ENCODE data around the gene SLC24A1. TPM values are rescaled to one million over a fixed set of nuclear protein-coding genes. Genes with fewer than 3 reads are reported as not detected.

SLC24A1 gene
- total and polyA plus RNA-seq, 12 donors, result 3.3 to 15.8 (median 8.9) TPM

- 61 to 79% (median 71%) methylated on average over 4 to 5 of the region's 5 CpGs for WGBS, 4 donors
- DNase-seq, result no peak
- Histone ChIP-seq H3K36me3 (replicated peaks in 1 of 2) (no peaks in the 10 kb centered on the region), H3K27me3 (no peaks in the 10 kb centered on the region), H3K4me3 (no peak overlapping the region), H3K9me3 (replicated peaks in 1 of 3) (no peaks in the 10 kb centered on the region), H3K27ac (no peak overlapping the region), H3K4me1 (replicated peaks in 1 of 2) (no peaks in the 10 kb centered on the region)
- intact Hi-C loops (cut with DNase I), result no loop called here
- TF ChIP-seq POLR2A (IDR thresholded peaks at IDR 0.05) (no peak), CTCF (IDR thresholded peaks at IDR 0.05) (no peak)
Measured at GRCh38 chr15:65618560-65619109, 3.1 kb upstream of the SLC24A1 start.

GRCh38 chr15:65619626-65620290 lies 2.0 kb upstream of the SLC24A1 start:
- Histone ChIP-seq H3K27me3 (no peaks in the 10 kb centered on the region), H3K9me3 (replicated peaks in 1 of 3) (no peaks in the 10 kb centered on the region), H3K36me3 (replicated peaks in 1 of 2) (no peaks in the 10 kb centered on the region), H3K27ac (no peak overlapping the region), H3K4me1 (replicated peaks in 1 of 2) (no peaks in the 10 kb centered on the region), H3K4me3 (no peak overlapping the region)
- 71 to 79% (median 72%) methylated on average over 5 of the region's 5 CpGs for WGBS, 4 donors
- no peak for TF ChIP-seq CTCF (IDR thresholded peaks at IDR 0.05)
- no peak for TF ChIP-seq POLR2A (IDR thresholded peaks at IDR 0.05)
- intact Hi-C loops (cut with DNase I), result no loop called here
- DNase-seq, result no peak

DNA sequence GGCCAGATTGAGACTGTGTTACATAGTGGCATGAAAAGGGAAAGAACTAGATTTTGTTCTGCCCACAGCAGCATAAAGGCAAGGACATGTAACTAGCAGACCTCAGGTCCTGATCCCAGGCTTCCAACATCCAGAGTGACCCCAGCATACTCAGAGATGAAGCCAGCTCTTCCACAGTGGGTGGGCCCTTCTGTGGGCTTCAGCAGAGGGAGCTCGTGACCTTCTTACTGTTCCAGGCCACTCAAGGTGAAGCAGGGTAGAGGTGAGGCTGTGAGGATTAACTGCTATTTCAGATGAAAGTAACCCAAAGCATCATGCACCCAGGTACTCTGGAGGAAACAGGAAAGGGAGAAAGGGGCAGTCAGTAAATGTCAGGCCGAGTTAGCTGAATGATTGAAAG lies 905 bp upstream of the SLC24A1 start:
- Histone ChIP-seq H3K27ac (no peak overlapping the region), H3K27me3 (no peaks in the 10 kb centered on the region), H3K4me3 (no peak overlapping the region), H3K9me3 (replicated peaks in 1 of 3) (no peaks in the 10 kb centered on the region), H3K36me3 (replicated peaks in 1 of 2) (no peaks in the 10 kb centered on the region), H3K4me1 (replicated peaks in 1 of 2) (no peaks in the 10 kb centered on the region)
- 81 to 95% (median 90%) methylated on average over 2 of the region's 2 CpGs for WGBS, 4 donors
- intact Hi-C loops (cut with DNase I), result no loop called here
- TF ChIP-seq POLR2A (IDR thresholded peaks at IDR 0.05) (no peak), CTCF (IDR thresholded peaks at IDR 0.05) (no peak)
- DNase-seq, result no peak

DNA sequence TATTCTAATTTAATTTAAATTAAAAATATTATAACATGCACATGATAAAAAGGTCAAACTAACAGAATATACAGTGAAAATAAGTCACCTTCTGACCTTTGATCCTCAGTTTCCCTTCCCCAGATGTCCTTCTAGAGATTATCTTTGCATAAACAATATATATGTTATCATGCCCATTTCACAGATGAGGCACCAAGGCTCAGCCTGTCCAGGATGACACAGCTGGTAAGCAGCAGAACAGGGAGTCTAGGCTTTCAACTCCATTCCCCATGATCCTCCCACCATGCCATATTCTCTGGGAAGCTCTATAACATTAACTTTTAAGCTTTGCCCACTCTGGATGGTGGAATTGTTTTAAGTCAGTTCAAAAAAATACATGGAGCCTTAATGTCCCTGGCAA lies 1.4 kb downstream of the SLC24A1 start:
- DNase-seq, result no peak
- Histone ChIP-seq H3K4me1 (replicated peaks in 1 of 2) (no peaks in the 10 kb centered on the region), H3K4me3 (no peak overlapping the region), H3K36me3 (replicated peaks in 1 of 2) (no peaks in the 10 kb centered on the region), H3K9me3 (replicated peaks in 1 of 3) (no peaks in the 10 kb centered on the region), H3K27me3 (no peaks in the 10 kb centered on the region), H3K27ac (no peak overlapping the region)
- intact Hi-C loops (cut with DNase I), result no loop called here
- no peak for TF ChIP-seq POLR2A (IDR thresholded peaks at IDR 0.05)

- H3K27ac ChIP-seq, result no peak overlapping the region
- TF ChIP-seq POLR2A (IDR thresholded peaks at IDR 0.05) (no peak), CTCF (IDR thresholded peaks at IDR 0.05) (no peak)
- H3K4me3 ChIP-seq, result no peak overlapping the region
- 79 to 82% (median 81%) methylated on average over 4 of the region's 4 CpGs for WGBS, 4 donors
- no peak for DNase-seq
- intact Hi-C loops (cut with DNase I), result no loop called here
- no peaks in the 10 kb centered on the region for H3K27me3 ChIP-seq
- no peaks in the 10 kb centered on the region for H3K9me3 ChIP-seq (replicated peaks in 1 of 3)
- H3K4me1 ChIP-seq (replicated peaks in 1 of 2), result peaks cover 0 to 4% of the 10 kb centered on the region in 2 donors
- no peaks in the 10 kb centered on the region for H3K36me3 ChIP-seq (replicated peaks in 1 of 2)
Measured at GRCh38 chr15:65626856-65627255, 5.1 kb downstream of the SLC24A1 start.

Data from adrenal gland (tissue), 12 donors.